Cerebellar nuclear complex (tissue), 1 donor: ENCODE measurements around the gene MYBPHL.
A peak's percentile ranks its signal among the peaks of the same experiment; 100 is the strongest.

ENCODE experiments used
- DNase-seq, 2 experiments: peaks; one replicate each; lab custom pipeline; 2025; lab: John Stamatoyannopoulos, UW

MYBPHL gene

GRCh38 chr1:109251277-109252166 is 55.3 kb downstream of the MYBPHL start:
- no peak for DNase-seq

DNA sequence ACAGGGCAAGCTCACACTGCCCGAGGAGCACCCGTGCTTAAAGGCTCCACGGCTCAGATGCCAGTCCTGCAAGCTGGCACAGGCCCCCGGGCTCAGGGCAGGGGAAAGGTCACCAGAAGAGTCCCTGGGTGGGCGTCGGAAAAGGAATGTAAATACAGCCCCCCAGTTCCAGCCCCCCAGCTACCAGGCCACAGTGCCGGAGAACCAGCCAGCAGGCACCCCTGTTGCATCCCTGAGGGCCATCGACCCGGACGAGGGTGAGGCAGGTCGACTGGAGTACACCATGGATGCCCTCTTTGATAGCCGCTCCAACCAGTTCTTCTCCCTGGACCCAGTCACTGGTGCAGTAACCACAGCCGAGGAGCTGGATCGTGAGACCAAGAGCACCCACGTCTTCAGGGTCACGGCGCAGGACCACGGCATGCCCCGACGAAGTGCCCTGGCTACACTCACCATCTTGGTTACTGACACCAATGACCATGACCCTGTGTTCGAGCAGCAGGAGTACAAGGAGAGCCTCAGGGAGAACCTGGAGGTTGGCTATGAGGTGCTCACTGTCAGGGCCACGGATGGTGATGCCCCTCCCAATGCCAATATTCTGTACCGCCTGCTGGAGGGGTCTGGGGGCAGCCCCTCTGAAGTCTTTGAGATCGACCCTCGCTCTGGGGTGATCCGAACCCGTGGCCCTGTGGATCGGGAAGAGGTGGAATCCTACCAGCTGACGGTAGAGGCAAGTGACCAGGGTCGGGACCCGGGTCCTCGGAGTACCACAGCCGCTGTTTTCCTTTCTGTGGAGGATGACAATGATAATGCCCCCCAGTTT is 56.1 kb downstream of the MYBPHL start:
- DNase-seq: no peak

- no peak for DNase-seq
These were observed 57.0 kb downstream of the MYBPHL start for GRCh38 chr1:109249654-109250401.

DNA sequence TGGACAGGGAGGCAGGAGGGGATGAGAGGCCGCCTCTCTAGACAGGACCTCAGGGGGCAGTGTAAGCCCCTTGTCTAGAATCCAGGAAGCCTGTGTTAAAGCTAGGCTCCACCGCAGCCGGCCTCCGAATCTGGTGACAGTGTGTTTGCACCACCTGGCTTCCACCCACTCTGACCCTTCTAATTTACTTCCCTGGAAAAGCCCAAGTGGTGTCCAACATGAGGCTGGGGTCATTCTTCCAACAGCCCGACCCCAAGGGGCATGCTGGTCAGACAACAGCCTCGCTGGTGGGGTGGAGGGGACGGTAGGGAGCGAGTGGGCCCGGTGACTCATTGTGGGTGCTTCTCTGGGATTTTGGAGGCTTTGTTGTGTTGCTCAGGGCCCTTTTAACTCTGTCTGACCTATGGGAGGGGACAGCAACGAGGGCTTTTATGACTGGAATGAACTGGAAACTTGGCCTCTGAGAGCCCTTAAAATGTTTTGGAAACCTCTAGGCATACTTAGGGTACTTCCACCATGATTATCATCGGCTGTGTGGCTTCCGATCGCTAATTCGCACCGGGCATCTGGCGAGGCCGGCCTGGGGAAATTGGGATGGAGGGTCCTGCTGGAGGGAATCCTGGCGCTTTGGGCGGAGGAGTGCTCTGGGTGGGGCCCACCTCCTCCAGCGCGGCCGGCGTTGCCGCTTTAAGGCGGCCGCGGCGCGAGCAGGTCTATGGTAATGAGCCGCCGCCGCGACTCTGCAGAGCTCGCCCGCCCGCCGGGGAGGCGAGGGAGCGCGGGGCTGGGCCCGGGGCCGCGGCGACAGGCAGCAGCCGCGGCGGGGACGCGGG is 57.8 kb downstream of the MYBPHL start, which contains the start of gene CELSR2:
Gene CELSR2, plus strand, starts transcription at position 743 of the 833 bp plus-strand sequence. CDS start 541 bp downstream, outside the sequence.
- no peak for DNase-seq

- no peak for DNase-seq
These were observed 58.4 kb downstream of the MYBPHL start for GRCh38 chr1:109248444-109248796.

GRCh38 chr1:109247401-109248365 is 59.1 kb downstream of the MYBPHL start:
- DNase-seq: no peak

- no peak for DNase-seq
These were observed 60.7 kb downstream of the MYBPHL start for GRCh38 chr1:109246141-109246551.

GRCh38 chr1:109243860-109244552 is 62.8 kb downstream of the MYBPHL start:
- DNase-seq: no peak

- DNase-seq: no peak
These were observed 63.6 kb downstream of the MYBPHL start for GRCh38 chr1:109243221-109243620.

GRCh38 chr1:109242387-109242786 is 64.4 kb downstream of the MYBPHL start:
- DNase-seq: peak in 1 of 2 experiments; percentile 53
